Tibial artery (tissue), 4 donors: ENCODE measurements around the gene OR4K14.

Experiments
- DNase-seq, 2 donors: peaks; one replicate each; pipeline ENCODE4 v3.0.0-alpha.2; 2019
- H3K27ac ChIP-seq, 2 donors: fragments of 200-600 bp; sonication (generic) in 1 of 2; 1 replicate in 1 of 2; 2 replicates in 1 of 2; pipeline ENCODE4 v1.5.1; 2018 to 2019; ENCODE audit warnings: mild to moderate bottlenecking in 1 of 2
- H3K27me3 ChIP-seq, 2 donors: fragments of 200-600 bp; sonication (generic) in 1 of 2; one replicate each; pipeline versions ENCODE4 v1.5.1 to v1.6.0; 2016 to 2019
- H3K36me3 ChIP-seq, 3 donors: fragments of 200-600 bp; sonication (generic) in 2 of 3; one replicate each; pipeline ENCODE4 v1.5.1; 2016 to 2019; ENCODE audit warnings: mild to moderate bottlenecking in 2 of 3
- H3K4me1 ChIP-seq, 4 donors: fragments of 200-600 bp; sonication (generic) in 2 of 4; 1 replicate in 3 of 4; 2 replicates in 1 of 4; pipeline ENCODE4 v1.5.1; 2016 to 2019
- H3K4me3 ChIP-seq, 2 donors: fragments of 200-600 bp; sonication (generic) in 1 of 2; 1 replicate in 1 of 2; 2 replicates in 1 of 2; pipeline ENCODE4 v1.5.1; 2018 to 2019; ENCODE audit warnings: mild to moderate bottlenecking in 2 of 2
- H3K9me3 ChIP-seq, 3 donors: fragments of 200-600 bp; sonication (generic) in 1 of 3; one replicate each; pipeline ENCODE4 v1.5.1; 2016 to 2019
- CTCF ChIP-seq, 2 experiments: fragments of 200-600 bp in 1 of 2; fragments of 450-650 bp in 1 of 2; IDR thresholded peaks; one replicate each; pipeline ENCODE4 v1.5.1; 2017 to 2019; ENCODE audit warnings: antibody characterized with exemption in 2 of 2, mild to moderate bottlenecking in 1 of 2, moderate library complexity in 1 of 2
- intact Hi-C: fragments of 100-400 bp; cut with DNase I; formaldehyde crosslinking; loops from one replicate; pipeline ENCODE4 v1.15.0; 2023; ENCODE audit warnings: low total_unique reads

OR4K14 gene

DNA sequence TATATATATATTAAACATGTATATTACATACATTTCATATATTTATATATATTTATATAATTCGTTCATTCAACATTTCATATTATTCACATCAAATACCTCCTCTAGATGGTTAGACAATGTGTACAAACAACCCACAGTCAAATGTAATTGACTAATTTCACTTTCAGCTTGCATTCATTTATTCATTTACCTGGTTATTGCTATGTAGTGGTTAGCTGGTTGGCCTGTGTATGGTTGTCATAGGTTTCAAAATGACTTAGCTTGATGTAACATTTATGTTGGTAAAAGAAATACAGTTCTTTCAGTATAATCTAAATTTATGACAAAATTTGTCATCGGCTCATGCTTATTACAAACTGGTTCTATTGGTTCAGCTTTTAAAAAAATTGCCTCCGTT is 16.3 kb upstream of the OR4K14 start:
- no peaks in the 10 kb centered on the region for H3K36me3 ChIP-seq
- no peaks in the 10 kb centered on the region for H3K4me1 ChIP-seq
- H3K27me3 ChIP-seq, result no peaks in the 10 kb centered on the region
- intact Hi-C loops, result no loop called here
- no peak for DNase-seq
- no peaks in the 10 kb centered on the region for H3K9me3 ChIP-seq
- H3K27ac ChIP-seq, result no peak overlapping the region
- TF ChIP-seq CTCF (IDR thresholded peaks at IDR 0.05), result no peak
- H3K4me3 ChIP-seq, result no peak overlapping the region

DNA sequence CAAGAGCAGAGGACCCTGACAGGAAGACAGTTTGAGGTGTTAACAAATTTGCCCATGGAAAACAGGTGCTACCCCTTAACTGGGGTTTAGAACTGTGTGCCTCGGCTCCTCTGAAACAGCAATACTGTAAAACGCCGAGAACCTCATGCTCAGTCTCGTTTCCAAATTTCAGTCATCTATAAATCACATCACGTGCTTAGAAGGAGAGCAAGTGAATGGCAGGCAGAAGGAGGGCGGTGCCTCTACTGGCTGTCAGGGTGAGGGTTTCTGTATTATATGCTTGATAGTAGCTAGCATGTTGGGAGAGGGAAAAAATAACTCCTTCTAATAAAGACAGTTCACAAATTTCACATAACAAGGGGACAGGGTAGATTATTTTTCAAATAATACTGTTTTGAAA is 12.0 kb upstream of the OR4K14 start:
- no peaks in the 10 kb centered on the region for H3K9me3 ChIP-seq
- no peak overlapping the region for H3K4me3 ChIP-seq
- intact Hi-C loops, result no loop called here
- no peaks in the 10 kb centered on the region for H3K27me3 ChIP-seq
- no peaks in the 10 kb centered on the region for H3K4me1 ChIP-seq
- no peaks in the 10 kb centered on the region for H3K36me3 ChIP-seq
- no peak overlapping the region for H3K27ac ChIP-seq
- TF ChIP-seq CTCF (IDR thresholded peaks at IDR 0.05), result no peak
- no peak for DNase-seq

GRCh38 chr14:20008156-20008555 is 11.0 kb downstream of the OR4K14 start:
- no peak for TF ChIP-seq CTCF (IDR thresholded peaks at IDR 0.05)
- intact Hi-C loops, result no loop called here

DNA sequence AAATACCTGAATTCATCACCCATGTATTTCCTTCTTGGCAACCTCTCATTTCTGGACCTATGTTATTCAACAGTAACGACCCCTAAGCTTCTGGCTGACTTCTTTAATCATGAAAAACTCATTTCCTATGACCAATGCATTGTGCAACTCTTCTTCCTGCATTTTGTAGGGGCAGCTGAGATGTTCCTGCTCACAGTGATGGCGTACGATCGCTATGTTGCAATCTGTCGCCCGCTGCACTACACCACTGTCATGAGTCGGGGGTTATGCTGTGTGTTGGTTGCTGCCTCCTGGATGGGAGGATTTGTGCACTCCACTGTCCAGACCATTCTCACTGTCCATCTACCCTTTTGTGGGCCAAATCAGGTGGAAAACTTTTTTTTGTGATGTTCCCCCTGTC is 16.8 kb downstream of the OR4K14 start:
- Histone ChIP-seq H3K27me3 (no peaks in the 10 kb centered on the region), H3K4me3 (no peak overlapping the region), H3K36me3 (no peaks in the 10 kb centered on the region), H3K4me1 (no peaks in the 10 kb centered on the region), H3K9me3 (no peaks in the 10 kb centered on the region), H3K27ac (no peak overlapping the region)
- DNase-seq, result no peak
- TF ChIP-seq CTCF (IDR thresholded peaks at IDR 0.05), result no peak
- intact Hi-C loops, result no loop called here

More at GRCh38 chr14:20008156-20008555, 11.0 kb downstream of the OR4K14 start:
- Histone ChIP-seq H3K4me1 (no peaks in the 10 kb centered on the region), H3K27me3 (no peaks in the 10 kb centered on the region), H3K27ac (no peak overlapping the region), H3K9me3 (no peaks in the 10 kb centered on the region), H3K36me3 (no peaks in the 10 kb centered on the region), H3K4me3 (no peak overlapping the region)
- no peak for DNase-seq

DNA sequence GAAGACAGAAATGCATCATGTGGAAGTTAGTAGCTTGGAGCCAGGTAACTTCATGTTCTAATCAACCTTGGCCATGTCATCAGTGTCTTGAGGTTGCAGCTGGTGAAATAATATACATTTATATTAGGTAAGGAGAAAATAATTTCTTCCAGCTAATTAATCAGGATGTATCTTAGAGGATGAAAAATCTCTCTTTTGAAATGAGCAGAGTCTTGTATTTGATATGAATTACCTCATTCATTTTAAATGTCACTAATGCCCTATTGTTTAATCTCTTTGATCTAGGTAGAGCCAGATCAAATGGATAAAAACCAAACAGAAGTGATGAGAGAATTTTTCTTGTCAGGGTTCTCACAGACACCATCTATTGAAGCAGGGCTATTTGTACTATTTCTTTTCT is 17.2 kb downstream of the OR4K14 start, which contains the start of gene OR4Q2:
Gene OR4Q2 (plus strand): TSS at position 301 of the 400 bp plus-strand sequence.
- TF ChIP-seq CTCF (IDR thresholded peaks at IDR 0.05), result no peak
- Histone ChIP-seq H3K27ac (no peak within 1 kb of the TSS), H3K36me3 (no peaks in the 10 kb centered on the region), H3K4me3 (no peak within 1 kb of the TSS), H3K9me3 (no peaks in the 10 kb centered on the region), H3K27me3 (no peaks in the 10 kb centered on the region), H3K4me1 (no peaks in the 10 kb centered on the region)
- intact Hi-C loops, result no loop called here
- DNase-seq, result no peak

DNA sequence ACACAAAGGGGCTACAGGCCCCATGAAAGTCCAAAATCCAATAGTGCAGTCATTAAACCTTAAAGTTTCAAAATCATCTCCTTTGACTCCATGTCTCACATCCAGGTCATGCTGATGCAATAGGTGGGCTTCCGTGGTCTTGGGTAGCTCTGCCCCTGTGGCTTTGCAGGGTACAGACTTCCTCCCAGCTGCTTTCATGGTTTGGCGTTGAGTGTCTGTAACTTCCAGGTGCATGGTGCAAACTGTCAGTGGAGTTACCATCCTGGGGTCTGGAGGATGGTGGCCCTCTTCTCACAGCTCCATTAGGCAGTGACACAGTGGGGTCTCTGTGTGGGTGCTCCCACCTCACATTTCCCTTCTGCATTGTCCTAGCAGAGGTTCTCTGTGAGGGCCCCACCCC is 25.7 kb downstream of the OR4K14 start:
- Histone ChIP-seq H3K27me3 (no peaks in the 10 kb centered on the region), H3K27ac (no peak overlapping the region), H3K36me3 (no peaks in the 10 kb centered on the region), H3K4me3 (no peak overlapping the region), H3K4me1 (no peaks in the 10 kb centered on the region), H3K9me3 (no peaks in the 10 kb centered on the region)
- TF ChIP-seq CTCF (IDR thresholded peaks at IDR 0.05), result no peak
- no peak for DNase-seq
- intact Hi-C loops, result no loop called here
